Astrocyte (in vitro differentiated cells and primary cell): ENCODE data around the gene SYT17.

Experiments used
- EZH2 ChIP-seq: IDR thresholded peaks from 2 replicates; pipeline ENCODE4 v1.6.1; 2012; ENCODE audit warnings: mild to moderate bottlenecking, low read length, inconsistent platforms; ENCODE audit not compliant: insufficient read depth
- TF ChIP-seq, protein P1 (sequence below): IDR thresholded peaks from 2 replicates; pipeline ENCODE4 v1.5.1; 2011; ENCODE audit warnings: low read depth, mild to moderate bottlenecking, inconsistent platforms, low read length, moderate library complexity; ENCODE audit not compliant: insufficient read depth

DNA sequence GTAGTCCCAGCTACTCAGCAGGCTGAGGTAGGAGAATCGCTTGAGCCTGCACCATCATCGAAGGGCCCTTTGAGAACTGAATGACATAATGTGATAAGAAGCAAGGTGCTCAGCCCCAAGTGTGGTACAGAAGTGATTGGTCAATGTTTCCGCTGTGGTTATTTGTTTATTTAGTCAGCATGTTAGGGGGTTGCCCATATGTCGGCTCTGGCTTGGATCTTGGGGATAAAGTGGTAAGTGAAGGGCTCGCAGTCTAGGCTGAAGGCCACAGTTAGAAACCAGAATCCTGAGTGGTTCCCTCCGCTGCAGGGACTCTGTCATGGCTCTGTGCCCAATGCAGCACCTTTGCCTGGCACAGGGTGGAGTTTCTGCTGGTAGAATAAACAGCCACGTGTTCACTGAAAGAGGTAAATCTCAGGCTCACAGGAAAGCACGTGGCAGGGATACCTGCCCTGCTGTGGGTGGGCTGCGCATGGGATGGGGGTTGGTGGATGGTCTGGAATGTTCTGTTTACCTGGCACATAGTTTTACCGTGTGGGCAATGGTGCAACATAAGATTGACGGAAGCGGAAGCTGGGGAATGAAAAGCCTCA lies 35.4 kb downstream of the SYT17 start:
- no peak for TF ChIP-seq EZH2
- TF ChIP-seq, protein P1, sequence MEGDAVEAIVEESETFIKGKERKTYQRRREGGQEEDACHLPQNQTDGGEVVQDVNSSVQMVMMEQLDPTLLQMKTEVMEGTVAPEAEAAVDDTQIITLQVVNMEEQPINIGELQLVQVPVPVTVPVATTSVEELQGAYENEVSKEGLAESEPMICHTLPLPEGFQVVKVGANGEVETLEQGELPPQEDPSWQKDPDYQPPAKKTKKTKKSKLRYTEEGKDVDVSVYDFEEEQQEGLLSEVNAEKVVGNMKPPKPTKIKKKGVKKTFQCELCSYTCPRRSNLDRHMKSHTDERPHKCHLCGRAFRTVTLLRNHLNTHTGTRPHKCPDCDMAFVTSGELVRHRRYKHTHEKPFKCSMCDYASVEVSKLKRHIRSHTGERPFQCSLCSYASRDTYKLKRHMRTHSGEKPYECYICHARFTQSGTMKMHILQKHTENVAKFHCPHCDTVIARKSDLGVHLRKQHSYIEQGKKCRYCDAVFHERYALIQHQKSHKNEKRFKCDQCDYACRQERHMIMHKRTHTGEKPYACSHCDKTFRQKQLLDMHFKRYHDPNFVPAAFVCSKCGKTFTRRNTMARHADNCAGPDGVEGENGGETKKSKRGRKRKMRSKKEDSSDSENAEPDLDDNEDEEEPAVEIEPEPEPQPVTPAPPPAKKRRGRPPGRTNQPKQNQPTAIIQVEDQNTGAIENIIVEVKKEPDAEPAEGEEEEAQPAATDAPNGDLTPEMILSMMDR: no peak
